Rectal smooth muscle tissue (tissue), 1 donor: ENCODE data around the gene TCAIM.
"Not testable (repeated sequence)": the region's sequence is repeated elsewhere in the genome, so short reads cannot be mapped to it uniquely, and the experiment has no call there.

Experiments
- H3K27ac ChIP-seq: one replicate; pipeline ENCODE4 v1.7.0; 2013; ENCODE audit warnings: low read depth, low read length, inconsistent platforms
- H3K27me3 ChIP-seq: one replicate; pipeline ENCODE4 v1.7.0; 2013; ENCODE audit warnings: low read length; ENCODE audit not compliant: control insufficient read depth, insufficient read depth
- H3K36me3 ChIP-seq: one replicate; pipeline ENCODE4 v1.7.0; 2013; ENCODE audit warnings: low read length; ENCODE audit not compliant: control insufficient read depth, insufficient read depth
- H3K4me1 ChIP-seq: one replicate; pipeline ENCODE4 v1.7.0; 2013; ENCODE audit warnings: low read length; ENCODE audit not compliant: control insufficient read depth, insufficient read depth
- H3K4me3 ChIP-seq: one replicate; pipeline ENCODE4 v1.7.0; 2013; ENCODE audit warnings: low read length
- H3K9ac ChIP-seq: one replicate; pipeline ENCODE4 v1.7.0; 2013; ENCODE audit warnings: low read length

TCAIM gene

GRCh38 chr3:44400771-44401170, 62.2 kb downstream of the TCAIM start:
- H3K9ac ChIP-seq = no peak overlapping the region
- H3K4me3 ChIP-seq = no peak overlapping the region
- no peaks in the 10 kb centered on the region for H3K27me3 ChIP-seq
- H3K27ac ChIP-seq = no peak overlapping the region
- H3K36me3 ChIP-seq = peaks cover 4% of the 10 kb centered on the region
- no peaks in the 10 kb centered on the region for H3K4me1 ChIP-seq

- Histone ChIP-seq H3K4me3 (no peak overlapping the region), H3K4me1 (no peaks in the 10 kb centered on the region), H3K36me3 (peaks cover 4% of the 10 kb centered on the region), H3K27ac (no peak overlapping the region), H3K9ac (no peak overlapping the region), H3K27me3 (no peaks in the 10 kb centered on the region)
Measured at GRCh38 chr3:44402548-44402947, 64.0 kb downstream of the TCAIM start.

GRCh38 chr3:44409640-44410410, 71.3 kb downstream of the TCAIM start:
- Histone ChIP-seq H3K27me3 (no peaks in the 10 kb centered on the region), H3K4me3 (no peak overlapping the region), H3K4me1 (no peaks in the 10 kb centered on the region), H3K27ac (no peak overlapping the region), H3K36me3 (no peaks in the 10 kb centered on the region), H3K9ac (no peak overlapping the region)

- Histone ChIP-seq H3K4me1 (no peaks in the 10 kb centered on the region), H3K9ac (no peak overlapping the region), H3K36me3 (no peaks in the 10 kb centered on the region), H3K4me3 (no peak overlapping the region), H3K27ac (no peak overlapping the region), H3K27me3 (no peaks in the 10 kb centered on the region)
Measured at GRCh38 chr3:44411031-44411645, 72.6 kb downstream of the TCAIM start.

- no peak overlapping the region for H3K27ac ChIP-seq
- no peaks in the 10 kb centered on the region for H3K36me3 ChIP-seq
- H3K27me3 ChIP-seq = no peaks in the 10 kb centered on the region
- no peaks in the 10 kb centered on the region for H3K4me1 ChIP-seq
- H3K4me3 ChIP-seq = no peak overlapping the region
- no peak overlapping the region for H3K9ac ChIP-seq
Measured at GRCh38 chr3:44412365-44412764, 73.8 kb downstream of the TCAIM start.

- no peak overlapping the region for H3K9ac ChIP-seq
- no peak overlapping the region for H3K4me3 ChIP-seq
- H3K36me3 ChIP-seq = no peaks in the 10 kb centered on the region
- H3K4me1 ChIP-seq = no peaks in the 10 kb centered on the region
- no peak overlapping the region for H3K27ac ChIP-seq
- H3K27me3 ChIP-seq = no peaks in the 10 kb centered on the region
Measured at GRCh38 chr3:44414517-44415090, 76.0 kb downstream of the TCAIM start.

GRCh38 chr3:44415421-44415820, 76.9 kb downstream of the TCAIM start:
- H3K4me3 ChIP-seq = no peak overlapping the region
- no peak overlapping the region for H3K9ac ChIP-seq
- H3K27me3 ChIP-seq = no peaks in the 10 kb centered on the region
- no peak overlapping the region for H3K27ac ChIP-seq
- no peaks in the 10 kb centered on the region for H3K4me1 ChIP-seq
- H3K36me3 ChIP-seq = no peaks in the 10 kb centered on the region

- Histone ChIP-seq H3K27me3 (no peaks in the 10 kb centered on the region), H3K9ac (no peak overlapping the region), H3K4me1 (no peaks in the 10 kb centered on the region), H3K27ac (no peak overlapping the region), H3K4me3 (no peak overlapping the region), H3K36me3 (no peaks in the 10 kb centered on the region)
Measured at GRCh38 chr3:44416031-44417030, 77.8 kb downstream of the TCAIM start.

GRCh38 chr3:44418118-44418517, 79.6 kb downstream of the TCAIM start:
- H3K4me1 ChIP-seq, H3K27ac ChIP-seq, H3K4me3 ChIP-seq, H3K9ac ChIP-seq, H3K27me3 ChIP-seq, H3K36me3 ChIP-seq: not testable (repeated sequence)

GRCh38 chr3:44418549-44418948, 80.0 kb downstream of the TCAIM start:
- Histone ChIP-seq H3K36me3 (no peaks in the 10 kb centered on the region), H3K27ac (no peak overlapping the region), H3K4me3 (no peak overlapping the region), H3K27me3 (no peaks in the 10 kb centered on the region), H3K9ac (no peak overlapping the region), H3K4me1 (no peaks in the 10 kb centered on the region)

- Histone ChIP-seq H3K27ac (no peak overlapping the region), H3K27me3 (no peaks in the 10 kb centered on the region), H3K4me1 (no peaks in the 10 kb centered on the region), H3K4me3 (no peak overlapping the region), H3K9ac (no peak overlapping the region), H3K36me3 (no peaks in the 10 kb centered on the region)
Measured at GRCh38 chr3:44419116-44419922, 80.8 kb downstream of the TCAIM start.
